MG63 (cell line): ENCODE measurements around the gene MAPK14. TPM values are rescaled to one million over a fixed set of nuclear protein-coding genes. Genes with fewer than 3 reads are reported as not detected.

Experiments used
- DNase-seq: peaks from one replicate; pipeline ENCODE4 v3.0.0-alpha.2; 2020
- H3K27me3 ChIP-seq: fragments of 250-450 bp; sonication (Bioruptor Pico); 2 replicates; pipeline ENCODE4 v1.5.1; 2020; ENCODE audit warnings: mild to moderate bottlenecking, moderate library complexity
- H3K36me3 ChIP-seq: fragments of 250-450 bp; sonication (Bioruptor Pico); 2 replicates; pipeline ENCODE4 v1.5.1; 2020; ENCODE audit warnings: mild to moderate bottlenecking, moderate library complexity
- H3K4me3 ChIP-seq: fragments of 250-450 bp; sonication (Bioruptor Pico); 2 replicates; pipeline ENCODE4 v1.5.1; 2020; ENCODE audit warnings: mild to moderate bottlenecking, moderate library complexity
- H3K9me3 ChIP-seq: fragments of 250-450 bp; sonication (Bioruptor Pico); 2 replicates; pipeline ENCODE4 v1.5.1; 2020; ENCODE audit warnings: mild to moderate bottlenecking, moderate library complexity
- total RNA-seq: library from RNA; depleted of rRNA; stranded (reverse); fragments of >200 nt; shearing (Covaris generic); gene quantifications from 2 replicates; pipeline ENCODE4 v1.2.3, GENCODE V29; 2014; ENCODE audit warnings: low replicate concordance

The MAPK14 gene
- total RNA-seq, 1 experiment from 2014 or later: 24.7 TPM

GRCh38 chr6:36056178-36056577, 28.6 kb downstream of the MAPK14 start:
- no peaks in the 10 kb centered on the region for H3K9me3 ChIP-seq
- no peak for DNase-seq
- H3K36me3 ChIP-seq: peaks cover 31% of the 10 kb centered on the region
- no peaks in the 10 kb centered on the region for H3K27me3 ChIP-seq
- H3K4me3 ChIP-seq: no peak overlapping the region

GRCh38 chr6:36061236-36061635, 33.6 kb downstream of the MAPK14 start:
- Histone ChIP-seq H3K9me3 (no peaks in the 10 kb centered on the region), H3K36me3 (peaks cover 20% of the 10 kb centered on the region), H3K4me3 (no peak overlapping the region), H3K27me3 (no peaks in the 10 kb centered on the region)
- DNase-seq: no peak

GRCh38 chr6:36062247-36062646, 34.6 kb downstream of the MAPK14 start:
- Histone ChIP-seq H3K4me3 (no peak overlapping the region), H3K9me3 (no peaks in the 10 kb centered on the region), H3K27me3 (no peaks in the 10 kb centered on the region), H3K36me3 (peaks cover 17% of the 10 kb centered on the region)
- no peak for DNase-seq

- H3K4me3 ChIP-seq: no peak overlapping the region
- H3K36me3 ChIP-seq: peaks cover 17% of the 10 kb centered on the region
- no peaks in the 10 kb centered on the region for H3K27me3 ChIP-seq
- DNase-seq: no peak
- no peaks in the 10 kb centered on the region for H3K9me3 ChIP-seq
These were observed 35.9 kb downstream of the MAPK14 start for GRCh38 chr6:36063318-36064060.

GRCh38 chr6:36064770-36065396, 37.3 kb downstream of the MAPK14 start:
- DNase-seq: no peak
- no peaks in the 10 kb centered on the region for H3K9me3 ChIP-seq
- no peak overlapping the region for H3K4me3 ChIP-seq
- H3K27me3 ChIP-seq: no peaks in the 10 kb centered on the region
- H3K36me3 ChIP-seq: peaks cover 9% of the 10 kb centered on the region

- H3K27me3 ChIP-seq: no peaks in the 10 kb centered on the region
- no peak for DNase-seq
- no peak overlapping the region for H3K4me3 ChIP-seq
- no peaks in the 10 kb centered on the region for H3K9me3 ChIP-seq
- H3K36me3 ChIP-seq: peaks cover 6% of the 10 kb centered on the region
These were observed 38.3 kb downstream of the MAPK14 start for GRCh38 chr6:36065916-36066315.

GRCh38 chr6:36066817-36067216, 39.2 kb downstream of the MAPK14 start:
- no peak for DNase-seq
- Histone ChIP-seq H3K4me3 (no peak overlapping the region), H3K9me3 (no peaks in the 10 kb centered on the region), H3K27me3 (no peaks in the 10 kb centered on the region), H3K36me3 (no peaks in the 10 kb centered on the region)

GRCh38 chr6:36067374-36068011, 39.9 kb downstream of the MAPK14 start:
- no peak overlapping the region for H3K4me3 ChIP-seq
- H3K9me3 ChIP-seq: no peaks in the 10 kb centered on the region
- H3K27me3 ChIP-seq: no peaks in the 10 kb centered on the region
- no peak for DNase-seq
- no peaks in the 10 kb centered on the region for H3K36me3 ChIP-seq

GRCh38 chr6:36068012-36068392, 40.4 kb downstream of the MAPK14 start:
- H3K9me3 ChIP-seq: no peaks in the 10 kb centered on the region
- DNase-seq: no peak

GRCh38 chr6:36068586-36068985, 41.0 kb downstream of the MAPK14 start:
- H3K36me3 ChIP-seq: peaks cover 4% of the 10 kb centered on the region
- no peak overlapping the region for H3K4me3 ChIP-seq
- no peaks in the 10 kb centered on the region for H3K27me3 ChIP-seq
- H3K9me3 ChIP-seq: no peaks in the 10 kb centered on the region
- DNase-seq: no peak

More at GRCh38 chr6:36068012-36068392, 40.4 kb downstream of the MAPK14 start:
- no peak overlapping the region for H3K4me3 ChIP-seq
- no peaks in the 10 kb centered on the region for H3K27me3 ChIP-seq
- H3K36me3 ChIP-seq: peaks cover 2% of the 10 kb centered on the region

GRCh38 chr6:36069573-36069972, 42.0 kb downstream of the MAPK14 start:
- no peak overlapping the region for H3K4me3 ChIP-seq
- H3K9me3 ChIP-seq: no peaks in the 10 kb centered on the region
- no peaks in the 10 kb centered on the region for H3K27me3 ChIP-seq
- H3K36me3 ChIP-seq: peaks cover 4% of the 10 kb centered on the region
- DNase-seq: no peak

- no peaks in the 10 kb centered on the region for H3K9me3 ChIP-seq
- no peaks in the 10 kb centered on the region for H3K27me3 ChIP-seq
- no peak for DNase-seq
- H3K4me3 ChIP-seq: no peak overlapping the region
- peaks cover 4% of the 10 kb centered on the region for H3K36me3 ChIP-seq
These were observed 42.6 kb downstream of the MAPK14 start for GRCh38 chr6:36070252-36070651.

- Histone ChIP-seq H3K9me3 (no peaks in the 10 kb centered on the region), H3K27me3 (no peaks in the 10 kb centered on the region), H3K4me3 (no peak overlapping the region), H3K36me3 (peaks cover 5% of the 10 kb centered on the region)
- no peak for DNase-seq
These were observed 43.7 kb downstream of the MAPK14 start for GRCh38 chr6:36071281-36071680.

GRCh38 chr6:36071714-36072113, 44.1 kb downstream of the MAPK14 start:
- DNase-seq: no peak
- H3K36me3 ChIP-seq: peaks cover 8% of the 10 kb centered on the region

GRCh38 chr6:36072681-36073080, 45.1 kb downstream of the MAPK14 start:
- Histone ChIP-seq H3K4me3 (no peak overlapping the region), H3K27me3 (no peaks in the 10 kb centered on the region), H3K9me3 (no peaks in the 10 kb centered on the region), H3K36me3 (peaks cover 12% of the 10 kb centered on the region)
- no peak for DNase-seq

More at GRCh38 chr6:36071714-36072113, 44.1 kb downstream of the MAPK14 start:
- no peak overlapping the region for H3K4me3 ChIP-seq
- no peaks in the 10 kb centered on the region for H3K27me3 ChIP-seq
- H3K9me3 ChIP-seq: no peaks in the 10 kb centered on the region

GRCh38 chr6:36073587-36073986, 46.0 kb downstream of the MAPK14 start:
- Histone ChIP-seq H3K4me3 (no peak overlapping the region), H3K27me3 (no peaks in the 10 kb centered on the region), H3K9me3 (no peaks in the 10 kb centered on the region), H3K36me3 (peaks cover 19% of the 10 kb centered on the region)
- DNase-seq: no peak

- Histone ChIP-seq H3K4me3 (no peak overlapping the region), H3K27me3 (no peaks in the 10 kb centered on the region), H3K36me3 (peaks cover 33% of the 10 kb centered on the region), H3K9me3 (no peaks in the 10 kb centered on the region)
- no peak for DNase-seq
These were observed 48.0 kb downstream of the MAPK14 start for GRCh38 chr6:36075656-36076055.
